Fibroblast of mammary gland (primary cell): ENCODE data around the gene NBEA.

Experiments
- DNase-seq: peaks from one replicate; pipeline ENCODE4 v3.0.0-alpha.2; 2010; ENCODE audit warnings: low read depth
- H3K4me3 ChIP-seq: 2 replicates; pipeline ENCODE4 v1.5.1; 2011; ENCODE audit warnings: low read depth, mild to moderate bottlenecking, low read length, moderate library complexity; ENCODE audit not compliant: control insufficient read depth
- TF ChIP-seq, protein P1 (sequence below): conservative IDR thresholded peaks from 2 replicates; pipeline ENCODE4 v1.5.1; 2011; ENCODE audit warnings: low read depth, low read length, inconsistent platforms; ENCODE audit not compliant: control insufficient read depth, insufficient read depth

The NBEA gene

DNA sequence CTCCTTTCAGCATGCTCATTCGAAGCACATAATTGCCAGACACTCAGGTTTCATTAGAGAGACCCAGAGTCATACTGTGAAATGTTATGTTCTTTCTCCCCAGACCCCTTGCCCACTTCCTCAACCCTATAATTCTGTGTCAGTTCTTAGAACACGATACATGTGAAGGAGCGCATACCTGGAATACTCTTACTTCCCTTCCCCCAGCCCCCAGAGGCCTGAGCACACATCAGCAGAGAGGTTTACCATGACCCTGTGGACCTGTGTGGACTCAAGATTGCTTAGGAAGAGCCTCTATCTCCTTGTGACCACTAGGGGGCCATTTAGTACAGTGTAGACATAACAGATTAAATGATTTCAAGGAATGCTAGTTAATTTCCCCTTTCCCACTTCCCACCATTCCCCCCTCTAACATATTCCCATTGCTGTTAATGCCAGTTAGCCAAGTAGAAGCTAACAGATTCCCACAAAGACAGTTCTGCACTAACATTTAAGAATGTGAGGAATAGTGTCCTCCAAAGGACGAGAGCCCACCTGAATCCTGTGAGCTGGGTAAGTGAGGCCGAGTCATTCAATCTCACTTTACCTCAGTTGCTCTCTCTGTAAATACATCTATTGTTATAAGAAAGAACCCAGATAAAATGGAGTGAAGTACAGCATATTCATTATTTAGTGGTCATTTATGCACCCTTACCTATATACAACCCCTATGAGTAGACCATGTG lies 688.6 kb downstream of the NBEA start:
- H3K4me3 ChIP-seq, result no peak overlapping the region
- TF ChIP-seq, protein P1, sequence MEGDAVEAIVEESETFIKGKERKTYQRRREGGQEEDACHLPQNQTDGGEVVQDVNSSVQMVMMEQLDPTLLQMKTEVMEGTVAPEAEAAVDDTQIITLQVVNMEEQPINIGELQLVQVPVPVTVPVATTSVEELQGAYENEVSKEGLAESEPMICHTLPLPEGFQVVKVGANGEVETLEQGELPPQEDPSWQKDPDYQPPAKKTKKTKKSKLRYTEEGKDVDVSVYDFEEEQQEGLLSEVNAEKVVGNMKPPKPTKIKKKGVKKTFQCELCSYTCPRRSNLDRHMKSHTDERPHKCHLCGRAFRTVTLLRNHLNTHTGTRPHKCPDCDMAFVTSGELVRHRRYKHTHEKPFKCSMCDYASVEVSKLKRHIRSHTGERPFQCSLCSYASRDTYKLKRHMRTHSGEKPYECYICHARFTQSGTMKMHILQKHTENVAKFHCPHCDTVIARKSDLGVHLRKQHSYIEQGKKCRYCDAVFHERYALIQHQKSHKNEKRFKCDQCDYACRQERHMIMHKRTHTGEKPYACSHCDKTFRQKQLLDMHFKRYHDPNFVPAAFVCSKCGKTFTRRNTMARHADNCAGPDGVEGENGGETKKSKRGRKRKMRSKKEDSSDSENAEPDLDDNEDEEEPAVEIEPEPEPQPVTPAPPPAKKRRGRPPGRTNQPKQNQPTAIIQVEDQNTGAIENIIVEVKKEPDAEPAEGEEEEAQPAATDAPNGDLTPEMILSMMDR, result peak; percentile 85
- DNase-seq, result peak; percentile 74

DNA sequence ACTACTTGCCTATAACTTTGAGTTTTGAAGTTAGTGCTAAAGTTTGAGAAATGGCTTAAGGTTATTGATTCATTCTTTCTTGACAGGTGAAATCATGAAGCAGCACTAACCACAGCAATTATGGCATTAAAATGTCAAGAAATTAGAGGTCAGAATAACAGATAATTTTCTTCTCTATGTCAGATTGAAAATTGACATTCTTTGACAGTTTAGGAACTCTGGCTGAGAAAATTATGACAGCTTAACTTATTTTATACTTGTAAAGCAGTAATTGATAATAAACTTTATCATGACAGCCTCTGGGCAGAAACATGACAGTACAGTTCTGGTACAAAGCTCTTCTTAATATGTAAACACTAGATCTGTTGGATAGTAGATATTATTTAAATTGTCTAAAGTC lies 689.6 kb downstream of the NBEA start:
- DNase-seq, result no peak
- TF ChIP-seq, protein P1, result no peak
- no peak overlapping the region for H3K4me3 ChIP-seq

DNA sequence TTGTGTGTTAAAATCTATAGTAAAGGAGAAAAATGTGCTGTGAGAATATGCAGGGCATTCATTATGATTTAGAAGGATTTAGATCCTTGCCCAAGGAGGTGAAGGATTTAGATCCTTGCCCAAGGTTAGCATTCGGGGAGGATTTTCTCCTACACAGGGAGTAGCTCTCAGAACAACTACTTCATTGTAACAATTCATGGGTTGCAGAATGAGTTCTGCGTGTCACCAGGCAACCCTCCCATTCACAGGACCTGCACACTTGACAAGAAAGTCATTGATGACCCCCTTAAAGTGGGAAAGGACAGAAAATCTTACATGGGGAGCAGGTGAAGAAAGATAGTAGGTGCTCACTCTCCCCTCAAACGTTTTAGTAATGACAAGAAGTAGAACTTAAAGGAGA lies 701.6 kb downstream of the NBEA start:
- TF ChIP-seq, protein P1, result no peak
- H3K4me3 ChIP-seq, result no peak overlapping the region
- DNase-seq, result no peak

DNA sequence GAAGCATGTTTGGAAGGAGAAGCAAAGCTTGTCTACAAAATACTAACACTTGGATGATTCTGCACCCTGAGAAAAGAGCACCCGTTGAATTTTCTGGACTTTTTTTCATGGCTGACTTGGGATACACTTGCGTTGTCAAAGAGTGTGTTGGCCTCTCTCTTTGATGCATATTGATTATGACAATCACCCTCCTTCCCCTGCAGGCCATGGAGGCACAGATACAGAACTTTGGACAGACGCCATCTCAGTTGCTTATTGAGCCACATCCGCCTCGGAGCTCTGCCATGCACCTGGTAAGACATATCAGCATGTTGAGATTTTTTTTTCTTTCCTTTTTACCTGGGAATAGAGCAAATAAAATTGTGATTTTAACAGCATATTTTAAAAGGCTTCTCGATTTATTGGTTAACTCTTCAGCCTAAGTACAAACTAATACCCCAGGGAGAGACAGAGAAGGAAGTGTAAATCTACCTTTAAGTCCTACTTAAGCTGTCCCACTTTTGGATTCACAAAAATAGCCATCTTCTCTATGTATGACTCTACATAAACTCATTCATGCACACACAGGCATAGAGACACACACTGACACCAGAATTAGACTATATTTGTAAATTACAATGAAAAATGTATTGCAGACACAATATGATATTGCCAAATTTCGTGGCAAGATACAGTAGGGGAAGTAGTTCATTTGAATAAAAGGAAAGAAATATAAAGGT lies 704.1 kb downstream of the NBEA start:
- TF ChIP-seq, protein P1, result no peak
- H3K4me3 ChIP-seq, result no peak overlapping the region
- DNase-seq, result no peak

DNA sequence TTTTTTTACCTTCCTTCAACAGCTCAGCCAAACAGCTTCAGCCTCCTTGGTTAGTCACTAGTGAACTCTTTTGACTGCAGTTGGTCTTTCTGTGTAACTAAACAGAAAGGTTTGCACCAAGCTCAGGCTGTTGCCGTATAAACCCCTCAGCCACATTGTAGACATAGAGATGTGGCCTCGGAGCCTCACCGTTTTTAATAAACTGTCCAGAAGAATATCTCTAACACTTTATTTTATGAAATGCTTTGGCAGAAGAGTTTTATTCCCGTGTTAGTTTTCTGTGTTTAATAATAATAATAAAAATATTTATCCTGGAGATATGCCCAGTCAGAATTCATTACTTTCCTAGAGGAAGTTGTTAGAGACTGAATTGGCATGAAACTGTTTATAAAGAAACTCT lies 706.1 kb downstream of the NBEA start:
- peak; percentile 25 for DNase-seq
- H3K4me3 ChIP-seq, result no peak overlapping the region
- TF ChIP-seq, protein P1, result no peak

DNA sequence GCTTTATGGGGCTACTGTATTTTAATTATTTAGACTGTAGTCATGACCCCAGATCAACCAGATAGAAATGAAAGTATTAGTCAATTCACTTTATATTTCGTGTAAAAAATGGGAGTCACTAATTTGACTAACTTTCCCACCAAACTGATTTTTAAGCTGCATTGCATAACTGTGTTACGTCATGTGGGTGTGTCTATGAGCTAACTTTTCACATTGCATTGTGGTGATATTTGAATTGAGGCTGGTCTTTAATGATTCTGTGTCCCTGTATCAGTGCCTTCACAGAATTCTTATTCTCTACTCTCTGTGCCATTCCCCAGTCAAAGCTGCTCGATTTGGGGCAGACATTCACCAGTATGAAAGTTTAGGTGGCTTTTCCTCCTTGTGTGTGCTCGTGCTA lies 707.1 kb downstream of the NBEA start:
- DNase-seq, result peak; percentile 61
- no peak overlapping the region for H3K4me3 ChIP-seq
- TF ChIP-seq, protein P1, result no peak
